Breast epithelium (tissue), 3 donors: ENCODE measurements around the gene PER2.

Source experiments
- POLR2AphosphoS5 ChIP-seq, 3 donors: sonication (generic); formaldehyde crosslinking; IDR thresholded peaks; one replicate each; pipeline ENCODE4 v1.6.1; 2017; ENCODE audit warnings: antibody characterized with exemption in 3 of 3
- TF ChIP-seq, protein P1 (sequence below), 3 donors: fragments of 450-650 bp; IDR thresholded peaks; one replicate each; pipeline ENCODE4 v1.5.1; 2016 to 2017; ENCODE audit warnings: antibody characterized with exemption in 3 of 3, mild to moderate bottlenecking in 3 of 3, moderate library complexity in 3 of 3

DNA sequence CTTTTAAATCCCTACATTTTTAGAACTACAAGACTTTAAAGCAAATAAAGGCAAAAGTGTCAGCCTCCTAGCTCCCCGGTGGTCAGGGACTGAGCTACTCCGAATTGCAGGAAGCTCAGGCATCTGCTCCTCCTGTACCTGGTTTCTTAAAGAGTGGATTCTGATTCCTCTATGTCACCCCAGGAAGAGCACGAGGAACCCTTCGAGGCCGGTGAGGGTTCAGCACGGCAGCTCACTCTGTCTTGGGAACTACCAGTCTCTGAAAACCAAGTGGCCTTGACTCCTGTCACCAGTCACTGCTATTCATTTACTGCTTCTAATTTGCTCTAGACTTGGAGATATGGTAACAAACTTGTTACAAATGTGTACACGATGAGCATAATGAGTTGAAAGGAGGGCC lies 2.3 kb downstream of the PER2 start:
- TF ChIP-seq, protein P1, sequence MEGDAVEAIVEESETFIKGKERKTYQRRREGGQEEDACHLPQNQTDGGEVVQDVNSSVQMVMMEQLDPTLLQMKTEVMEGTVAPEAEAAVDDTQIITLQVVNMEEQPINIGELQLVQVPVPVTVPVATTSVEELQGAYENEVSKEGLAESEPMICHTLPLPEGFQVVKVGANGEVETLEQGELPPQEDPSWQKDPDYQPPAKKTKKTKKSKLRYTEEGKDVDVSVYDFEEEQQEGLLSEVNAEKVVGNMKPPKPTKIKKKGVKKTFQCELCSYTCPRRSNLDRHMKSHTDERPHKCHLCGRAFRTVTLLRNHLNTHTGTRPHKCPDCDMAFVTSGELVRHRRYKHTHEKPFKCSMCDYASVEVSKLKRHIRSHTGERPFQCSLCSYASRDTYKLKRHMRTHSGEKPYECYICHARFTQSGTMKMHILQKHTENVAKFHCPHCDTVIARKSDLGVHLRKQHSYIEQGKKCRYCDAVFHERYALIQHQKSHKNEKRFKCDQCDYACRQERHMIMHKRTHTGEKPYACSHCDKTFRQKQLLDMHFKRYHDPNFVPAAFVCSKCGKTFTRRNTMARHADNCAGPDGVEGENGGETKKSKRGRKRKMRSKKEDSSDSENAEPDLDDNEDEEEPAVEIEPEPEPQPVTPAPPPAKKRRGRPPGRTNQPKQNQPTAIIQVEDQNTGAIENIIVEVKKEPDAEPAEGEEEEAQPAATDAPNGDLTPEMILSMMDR (IDR thresholded peaks at IDR 0.05): no peak
- TF ChIP-seq POLR2AphosphoS5 (IDR thresholded peaks at IDR 0.05): no peak
